Mesothelial cell of epicardium (in vitro differentiated cells): ENCODE data around the gene AFF1. TPM values are rescaled to one million over a fixed set of nuclear protein-coding genes. Genes with fewer than 3 reads are reported as not detected.

Source experiments
- DNase-seq, 2 experiments: peaks; one replicate each; pipeline ENCODE4 v3.0.0; 2021; ENCODE audit warnings: low spot score in 2 of 2; ENCODE audit not compliant: unreplicated experiment in 2 of 2
- H3K27ac Mint-ChIP-seq: 2 replicates; pipeline ENCODE4 v1.8.0; 2021; ENCODE audit warnings: mixed read lengths
- H3K27me3 Mint-ChIP-seq: 2 replicates; pipeline ENCODE4 v1.8.0; 2021; ENCODE audit warnings: low read depth, mixed read lengths
- H3K36me3 Mint-ChIP-seq: 2 replicates; pipeline ENCODE4 v1.8.0; 2021; ENCODE audit warnings: mixed read lengths
- H3K4me1 Mint-ChIP-seq: 2 replicates; pipeline ENCODE4 v1.8.0; 2021; ENCODE audit warnings: mixed read lengths
- H3K4me3 Mint-ChIP-seq: 2 replicates; pipeline ENCODE4 v1.8.0; 2021; ENCODE audit warnings: mild to moderate bottlenecking, moderate library complexity, mixed read lengths
- H3K9me3 Mint-ChIP-seq: 2 replicates; pipeline ENCODE4 v1.8.0; 2021; ENCODE audit warnings: mixed read lengths
- CTCF ChIP-seq: fragments of 200-600 bp; sonication (generic); IDR thresholded peaks from one replicate; pipeline ENCODE4 v1.5.0; 2021; ENCODE audit warnings: antibody characterized with exemption; ENCODE audit not compliant: unreplicated experiment
- total RNA-seq: library from RNA; stranded (reverse); gene quantifications from 3 replicates; pipeline ENCODE4 v1.2.1, GENCODE V29; 2021

The AFF1 gene
- total RNA-seq, 1 donor from 2014 or later, result 18.2 TPM

GRCh38 chr4:86935853-86936733 lies 1.3 kb downstream of the AFF1 start:
- DNase-seq, result no peak
- TF ChIP-seq CTCF, result no peak
- H3K27me3 Mint-ChIP-seq, result peaks cover 11% of the 10 kb centered on the region

GRCh38 chr4:86938771-86939520 lies 4.1 kb downstream of the AFF1 start:
- no peak for DNase-seq
- Mint-ChIP-seq H3K4me1 (peaks cover 37% of the 10 kb centered on the region), H3K36me3 (no peaks in the 10 kb centered on the region), H3K27ac (no peak overlapping the region), H3K9me3 (no peaks in the 10 kb centered on the region), H3K4me3 (no peak overlapping the region), H3K27me3 (peaks cover 11% of the 10 kb centered on the region)
- no peak for TF ChIP-seq CTCF

More at GRCh38 chr4:86935853-86936733, 1.3 kb downstream of the AFF1 start:
- peak overlapping the region; percentile 79 for H3K4me3 Mint-ChIP-seq
- peak overlapping the region; percentile 4 for H3K27ac Mint-ChIP-seq
- H3K36me3 Mint-ChIP-seq, result no peaks in the 10 kb centered on the region
- peaks cover 42% of the 10 kb centered on the region for H3K4me1 Mint-ChIP-seq
- no peaks in the 10 kb centered on the region for H3K9me3 Mint-ChIP-seq

- no peak for DNase-seq
- Mint-ChIP-seq H3K36me3 (no peaks in the 10 kb centered on the region), H3K27me3 (peaks cover 11% of the 10 kb centered on the region), H3K4me3 (no peak overlapping the region), H3K27ac (no peak overlapping the region), H3K4me1 (peaks cover 31% of the 10 kb centered on the region), H3K9me3 (no peaks in the 10 kb centered on the region)
- TF ChIP-seq CTCF, result no peak
These were observed 5.1 kb downstream of the AFF1 start for GRCh38 chr4:86939729-86940575.

- peaks cover 6% of the 10 kb centered on the region for H3K27me3 Mint-ChIP-seq
- peaks cover 23% of the 10 kb centered on the region for H3K4me1 Mint-ChIP-seq
- no peaks in the 10 kb centered on the region for H3K36me3 Mint-ChIP-seq
- no peak overlapping the region for H3K27ac Mint-ChIP-seq
- DNase-seq, result no peak
- TF ChIP-seq CTCF, result no peak
- H3K9me3 Mint-ChIP-seq, result no peaks in the 10 kb centered on the region
- no peak overlapping the region for H3K4me3 Mint-ChIP-seq
These were observed 6.2 kb downstream of the AFF1 start for GRCh38 chr4:86940920-86941460.

- TF ChIP-seq CTCF, result no peak
- no peak for DNase-seq
- Mint-ChIP-seq H3K27me3 (no peaks in the 10 kb centered on the region), H3K4me1 (peaks cover 16% of the 10 kb centered on the region), H3K9me3 (no peaks in the 10 kb centered on the region), H3K27ac (no peak overlapping the region), H3K36me3 (no peaks in the 10 kb centered on the region), H3K4me3 (no peak overlapping the region)
These were observed 7.4 kb downstream of the AFF1 start for GRCh38 chr4:86942185-86942666.
